Urinary bladder (tissue), 4 donors: ENCODE results near the gene VPS9D1. TPM values are rescaled to one million over a fixed set of nuclear protein-coding genes. Genes with fewer than 3 reads are reported as not detected.

Experiments
- DNase-seq: peaks from one replicate; pipeline ENCODE4 v3.0.0-alpha.2; 2015; ENCODE audit errors: extremely low spot score
- H3K27ac ChIP-seq: one replicate; pipeline ENCODE4 v1.5.1; 2013; ENCODE audit warnings: low read depth, mild to moderate bottlenecking, moderate library complexity
- H3K36me3 ChIP-seq: one replicate; pipeline ENCODE4 v1.6.1; 2013; ENCODE audit warnings: mild to moderate bottlenecking, moderate library complexity; ENCODE audit not compliant: insufficient read depth
- H3K4me1 ChIP-seq: one replicate; pipeline ENCODE4 v1.6.1; 2013; ENCODE audit warnings: mild to moderate bottlenecking, moderate library complexity; ENCODE audit not compliant: insufficient read depth
- H3K4me3 ChIP-seq: one replicate; pipeline ENCODE4 v1.5.1; 2013; ENCODE audit warnings: low read depth, low read length
- WGBS: extraction: QIAGEN DNeasy Blood & Tissue Kit; methylation state at CpG from one replicate; pipeline ENCODE4 v1.1.7; 2013; 5-methylcytosine and 5-hydroxymethylcytosine counted together
- polyA plus RNA-seq: library from polyadenylated mRNA; stranded (reverse); fragments of 200-250 nt; gene quantifications from one replicate; pipeline ENCODE4 v1.2.3, GENCODE V29; 2013
- total RNA-seq: library from RNA; depleted of rRNA; stranded (reverse); fragments of >200 nt; gene quantifications from one replicate; pipeline ENCODE4 v1.2.3, GENCODE V29; 2014
- donor health status: healthy with polysubstance abuse.
- donor health status: healthy.

The VPS9D1 gene
- total and polyA plus RNA-seq, 2 donors = 5.7 to 11.0 TPM

DNA sequence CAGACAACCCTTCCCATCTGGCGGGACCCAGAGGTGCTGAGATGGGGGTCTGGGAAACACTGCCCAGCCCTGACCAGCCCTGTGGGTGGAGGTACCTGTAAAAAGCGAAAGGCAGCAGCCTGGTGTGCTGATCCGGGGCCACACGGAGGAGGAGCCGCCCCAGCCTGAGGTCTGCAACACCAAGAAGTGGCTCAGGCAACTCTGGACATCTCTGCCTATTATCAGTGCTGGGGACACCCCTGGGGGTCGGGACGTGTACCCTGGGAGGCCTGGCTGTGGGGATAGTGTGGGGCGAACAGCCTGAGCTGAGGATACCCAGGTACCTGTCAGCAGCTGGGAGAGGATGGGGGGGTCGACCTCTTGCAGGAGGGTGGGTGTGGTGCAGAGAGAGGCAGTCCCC is 18.7 kb upstream of the VPS9D1 start:
- no peak overlapping the region for H3K4me3 ChIP-seq
- WGBS = 88% methylated on average over 9 of the region's 9 CpGs
- no peak overlapping the region for H3K27ac ChIP-seq
- no peak for DNase-seq
- H3K36me3 ChIP-seq = no peaks in the 10 kb centered on the region
- H3K4me1 ChIP-seq = no peaks in the 10 kb centered on the region

DNA sequence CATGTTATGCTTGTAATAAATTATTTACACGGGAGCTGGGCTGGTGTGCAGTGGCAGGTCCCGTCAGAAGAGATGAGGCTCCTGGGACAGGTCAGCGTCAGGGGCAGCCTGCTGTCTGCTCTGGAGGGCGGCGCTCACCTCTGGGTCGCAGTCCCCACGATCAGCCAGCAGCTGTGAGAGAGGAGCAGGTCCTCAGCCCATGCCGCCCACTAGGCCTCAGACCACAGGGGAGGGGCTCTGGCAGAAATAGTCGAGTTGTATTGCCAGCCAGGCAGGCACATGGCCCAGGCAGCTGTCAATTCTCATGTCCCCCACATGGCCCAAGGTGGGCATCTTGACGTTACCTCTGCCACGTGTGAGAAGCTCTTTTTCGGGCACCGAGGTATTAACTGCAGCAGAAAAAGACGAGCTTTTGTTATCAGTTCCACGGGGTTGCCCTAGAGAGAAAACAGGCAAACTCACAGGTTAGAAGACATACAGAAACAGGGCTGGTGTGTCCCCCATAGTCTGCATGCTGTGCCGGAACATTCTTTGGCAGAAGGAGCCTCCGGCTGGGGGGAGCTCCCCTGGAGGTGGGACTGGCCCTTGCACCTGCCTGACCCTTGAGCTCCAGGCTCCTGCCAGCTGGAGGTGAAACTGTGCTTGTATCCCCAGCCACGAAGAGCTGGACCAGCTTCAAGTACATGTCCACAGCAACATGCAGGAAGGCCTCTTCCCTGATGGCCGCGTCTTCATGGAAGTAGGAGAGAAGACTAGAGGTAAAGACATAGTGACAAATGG is 18.0 kb upstream of the VPS9D1 start:
- no peak overlapping the region for H3K27ac ChIP-seq

DNA sequence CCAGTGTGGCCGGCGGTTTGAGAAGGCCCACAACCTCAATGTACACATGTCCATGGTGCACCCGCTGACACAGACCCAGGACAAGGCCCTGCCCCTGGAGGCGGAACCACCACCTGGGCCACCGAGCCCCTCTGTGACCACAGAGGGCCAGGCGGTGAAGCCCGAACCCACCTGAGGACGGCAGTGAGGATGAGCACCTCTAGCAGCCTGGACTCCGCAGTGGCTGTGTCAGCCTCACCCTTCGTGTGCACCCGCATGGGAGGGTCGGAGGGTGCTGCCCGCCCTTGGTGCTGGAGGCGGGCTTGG is 17.3 kb upstream of the VPS9D1 start:
- Histone ChIP-seq H3K27ac (no peak overlapping the region), H3K4me3 (no peak overlapping the region), H3K4me1 (no peaks in the 10 kb centered on the region), H3K36me3 (peaks cover 2% of the 10 kb centered on the region)
- 92% methylated on average over 14 of the region's 14 CpGs for WGBS
- DNase-seq = no peak

More for the DNA sequence above, 18.0 kb upstream of the VPS9D1 start:
- H3K4me3 ChIP-seq = no peak overlapping the region
- DNase-seq = no peak
- peaks cover 2% of the 10 kb centered on the region for H3K36me3 ChIP-seq
- H3K4me1 ChIP-seq = no peaks in the 10 kb centered on the region
- 81% methylated on average over 20 of the region's 20 CpGs for WGBS

DNA sequence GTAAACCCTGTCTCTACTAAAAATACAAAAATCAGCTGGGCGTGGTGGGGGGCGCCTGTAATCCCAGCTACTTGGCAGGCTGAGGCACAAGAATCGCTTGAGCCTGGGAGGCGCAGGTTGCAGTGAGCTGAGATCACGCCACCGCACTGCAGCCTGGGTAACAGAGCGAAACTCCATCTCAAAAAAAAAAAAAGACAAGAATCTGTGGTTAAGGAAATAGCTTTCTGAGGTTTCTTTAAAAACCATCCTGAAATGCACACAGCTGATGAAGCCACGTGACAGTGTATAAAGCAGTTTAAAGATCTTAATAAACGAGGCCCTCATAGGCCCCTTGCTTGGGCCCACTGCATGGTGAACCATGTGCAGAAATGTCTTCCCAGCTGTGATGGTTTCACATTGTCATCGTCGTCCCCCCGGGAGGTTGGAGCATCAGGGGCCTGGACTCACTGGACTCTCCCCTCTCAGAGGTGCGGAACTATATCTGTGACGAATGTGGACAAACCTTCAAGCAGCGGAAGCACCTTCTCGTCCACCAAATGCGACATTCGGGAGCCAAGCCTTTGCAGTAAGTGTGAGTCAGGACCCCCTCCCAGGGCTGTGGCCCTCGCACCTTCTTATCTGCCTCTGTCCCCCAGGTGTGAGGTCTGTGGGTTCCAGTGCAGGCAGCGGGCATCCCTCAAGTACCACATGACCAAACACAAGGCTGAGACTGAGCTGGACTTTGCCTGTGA is 16.8 kb upstream of the VPS9D1 start:
- 90% methylated on average over 20 of the region's 20 CpGs for WGBS
- Histone ChIP-seq H3K27ac (no peak overlapping the region), H3K4me3 (no peak overlapping the region), H3K4me1 (no peaks in the 10 kb centered on the region), H3K36me3 (peaks cover 2% of the 10 kb centered on the region)
- DNase-seq = no peak

DNA sequence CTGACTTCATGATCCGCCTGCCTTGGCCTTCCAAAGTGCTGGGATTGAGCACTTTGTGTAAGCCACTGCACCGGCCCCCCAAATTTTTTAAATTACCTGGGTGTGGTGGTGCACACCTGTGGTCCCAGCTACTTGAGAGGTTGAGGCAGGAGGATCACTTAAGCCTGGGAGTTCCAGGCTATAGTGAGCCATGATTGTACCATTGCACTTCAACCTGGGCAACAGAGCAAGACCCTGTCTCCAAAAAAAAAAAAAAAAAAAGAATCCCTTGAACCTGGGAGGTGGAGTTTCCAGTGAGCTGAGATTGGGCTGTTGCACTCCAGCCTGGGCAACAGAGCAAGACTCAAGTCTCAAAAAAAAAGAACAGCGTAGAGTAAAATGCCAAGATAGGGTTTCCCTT is 15.9 kb upstream of the VPS9D1 start:
- Histone ChIP-seq H3K4me3 (no peak overlapping the region), H3K36me3 (peaks cover 2% of the 10 kb centered on the region), H3K27ac (no peak overlapping the region), H3K4me1 (no peaks in the 10 kb centered on the region)
- 96% methylated on average over 3 of the region's 3 CpGs for WGBS
- no peak for DNase-seq

DNA sequence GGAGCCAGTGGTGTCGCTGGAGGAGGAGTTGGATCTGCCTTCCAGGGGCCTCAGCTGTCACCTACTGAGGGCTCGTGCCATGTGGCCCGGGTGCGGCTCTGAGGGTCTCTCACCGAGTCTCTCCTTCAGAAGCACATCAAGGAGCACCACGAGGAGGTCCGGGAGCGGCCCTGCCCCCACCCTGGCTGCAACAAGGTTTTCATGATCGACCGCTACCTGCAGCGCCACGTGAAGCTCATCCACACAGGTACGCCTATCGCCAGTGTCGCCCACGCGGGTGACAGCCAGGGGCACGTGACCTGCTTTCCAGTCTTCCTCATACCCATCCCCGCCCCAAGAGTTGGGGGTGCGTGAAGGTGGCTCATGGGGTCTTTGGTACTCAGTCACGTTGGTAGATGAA is 13.1 kb upstream of the VPS9D1 start:
- H3K4me3 ChIP-seq = no peak overlapping the region

DNA sequence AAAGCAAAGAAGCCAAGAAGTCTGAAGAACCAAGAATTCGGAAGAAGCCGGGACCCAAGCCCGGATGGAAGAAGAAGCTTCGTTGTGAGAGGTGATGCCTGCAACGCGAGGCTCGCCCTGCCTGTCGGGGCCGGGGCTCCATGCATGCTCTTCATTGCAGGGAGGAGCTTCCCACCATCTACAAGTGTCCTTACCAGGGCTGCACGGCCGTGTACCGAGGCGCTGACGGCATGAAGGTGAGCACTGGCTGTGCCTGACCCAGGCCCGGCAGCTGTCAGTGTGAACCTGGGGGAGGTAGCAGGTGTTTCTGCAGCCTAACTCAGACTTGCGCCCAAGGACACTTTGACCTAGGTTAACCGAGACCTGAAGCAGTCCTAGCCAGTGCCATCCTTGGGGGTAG is 12.6 kb upstream of the VPS9D1 start:
- 89% methylated on average over 17 of the region's 17 CpGs for WGBS
- DNase-seq = no peak
- Histone ChIP-seq H3K4me1 (no peaks in the 10 kb centered on the region), H3K27ac (no peak overlapping the region), H3K36me3 (peaks cover 7% of the 10 kb centered on the region), H3K4me3 (no peak overlapping the region)

More for the DNA sequence above, 13.1 kb upstream of the VPS9D1 start:
- WGBS = 91% methylated on average over 21 of the region's 21 CpGs
- DNase-seq = no peak
- H3K36me3 ChIP-seq = peaks cover 7% of the 10 kb centered on the region
- H3K4me1 ChIP-seq = no peaks in the 10 kb centered on the region
- no peak overlapping the region for H3K27ac ChIP-seq

DNA sequence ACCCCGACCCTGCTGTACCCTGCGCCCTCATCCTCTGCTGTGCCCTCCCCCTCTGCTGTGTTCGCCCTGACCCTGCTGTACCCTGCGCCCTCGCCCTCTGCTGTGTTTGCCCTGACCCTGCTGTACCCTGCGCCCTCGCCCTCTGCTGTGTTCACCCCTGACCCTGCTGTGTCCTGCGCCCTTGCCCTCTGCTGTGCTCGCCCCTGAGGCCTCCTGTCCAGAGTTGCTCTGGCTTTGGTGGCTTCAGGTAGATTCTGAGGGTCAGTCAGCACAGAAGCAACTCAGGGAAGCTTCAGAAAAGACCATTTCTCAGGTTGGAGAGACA is 12.2 kb upstream of the VPS9D1 start:
- 96% methylated on average over 9 of the region's 9 CpGs for WGBS
- no peak overlapping the region for H3K4me3 ChIP-seq
- DNase-seq = no peak
- peaks cover 7% of the 10 kb centered on the region for H3K36me3 ChIP-seq
- no peak overlapping the region for H3K27ac ChIP-seq
- no peaks in the 10 kb centered on the region for H3K4me1 ChIP-seq

DNA sequence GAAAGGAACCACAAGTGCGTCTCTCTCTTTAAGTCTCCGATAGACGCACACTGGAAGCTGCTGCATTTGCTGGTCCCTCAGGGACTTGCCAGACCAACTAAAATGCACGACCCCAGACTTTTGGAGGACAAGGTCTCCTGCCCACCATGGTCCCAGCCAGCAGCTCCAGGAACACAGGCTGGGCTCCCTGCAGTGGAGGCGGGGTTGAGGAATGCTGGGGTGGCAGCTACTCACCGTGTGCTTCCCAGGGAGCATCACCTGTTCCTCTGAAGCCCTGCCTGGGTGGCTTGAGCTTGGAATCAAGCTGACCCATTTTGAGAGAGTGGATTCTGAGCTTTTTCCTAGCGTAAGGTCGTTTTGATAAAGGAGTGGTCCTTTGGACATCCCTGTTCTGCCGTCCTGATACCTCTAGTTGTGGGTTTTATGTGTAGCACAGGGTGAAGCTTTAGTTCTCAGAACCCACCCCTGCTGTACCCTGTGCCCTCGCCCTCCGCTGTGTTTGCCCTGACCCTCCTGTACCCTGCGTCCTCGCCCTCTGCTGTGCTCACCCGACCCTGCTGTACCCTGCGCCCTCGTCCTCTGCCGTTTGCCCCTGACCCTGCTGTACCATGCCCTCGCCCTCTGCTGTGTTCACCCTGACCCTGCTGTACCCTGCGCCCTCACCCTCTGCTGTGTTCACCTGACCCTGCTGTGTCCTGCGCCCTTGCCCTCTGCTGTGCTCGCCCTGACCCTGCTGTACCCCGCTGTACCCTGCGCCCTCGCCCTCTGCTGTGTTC is 11.6 kb upstream of the VPS9D1 start:
- H3K4me1 ChIP-seq = no peaks in the 10 kb centered on the region
- H3K4me3 ChIP-seq = no peak overlapping the region
- DNase-seq = no peak
- H3K27ac ChIP-seq = no peak overlapping the region
- WGBS = 90% methylated on average over 24 of the region's 24 CpGs
- peaks cover 7% of the 10 kb centered on the region for H3K36me3 ChIP-seq

DNA sequence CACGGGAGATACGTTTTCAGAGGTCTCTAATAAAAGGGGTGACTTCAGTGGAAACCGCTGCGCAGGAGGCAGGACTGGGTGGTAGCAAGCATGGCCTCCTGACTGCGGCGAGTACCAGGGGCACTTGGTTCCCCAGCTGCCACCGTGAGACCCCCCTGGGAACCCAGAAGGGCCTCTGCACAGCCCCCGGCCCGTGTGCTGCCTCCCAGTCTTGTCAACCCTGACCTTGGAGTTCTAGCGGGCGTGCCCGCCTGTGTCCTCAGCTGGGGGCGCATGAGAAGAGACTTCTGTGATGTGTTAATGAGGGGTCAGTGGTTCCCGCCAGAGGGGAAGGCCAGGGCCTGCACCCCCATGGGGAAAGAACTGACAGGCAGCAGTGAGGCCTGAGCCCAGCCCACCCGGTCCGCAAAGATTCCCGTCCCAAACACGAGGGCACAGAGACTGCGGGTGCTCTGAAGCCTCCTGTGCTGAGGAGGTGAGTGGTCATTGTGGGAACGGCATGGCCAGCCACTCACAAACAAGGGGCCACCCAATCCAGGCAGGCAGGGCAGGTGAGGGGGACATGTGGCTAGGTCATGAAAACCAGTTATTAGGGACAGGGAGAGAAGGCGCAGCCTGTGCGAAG is 10.0 kb upstream of the VPS9D1 start:
- H3K36me3 ChIP-seq = peaks cover 7% of the 10 kb centered on the region
- WGBS = 81% methylated on average over 22 of the region's 22 CpGs
- H3K4me3 ChIP-seq = no peak overlapping the region
- no peak overlapping the region for H3K27ac ChIP-seq
- no peak for DNase-seq
- no peaks in the 10 kb centered on the region for H3K4me1 ChIP-seq

DNA sequence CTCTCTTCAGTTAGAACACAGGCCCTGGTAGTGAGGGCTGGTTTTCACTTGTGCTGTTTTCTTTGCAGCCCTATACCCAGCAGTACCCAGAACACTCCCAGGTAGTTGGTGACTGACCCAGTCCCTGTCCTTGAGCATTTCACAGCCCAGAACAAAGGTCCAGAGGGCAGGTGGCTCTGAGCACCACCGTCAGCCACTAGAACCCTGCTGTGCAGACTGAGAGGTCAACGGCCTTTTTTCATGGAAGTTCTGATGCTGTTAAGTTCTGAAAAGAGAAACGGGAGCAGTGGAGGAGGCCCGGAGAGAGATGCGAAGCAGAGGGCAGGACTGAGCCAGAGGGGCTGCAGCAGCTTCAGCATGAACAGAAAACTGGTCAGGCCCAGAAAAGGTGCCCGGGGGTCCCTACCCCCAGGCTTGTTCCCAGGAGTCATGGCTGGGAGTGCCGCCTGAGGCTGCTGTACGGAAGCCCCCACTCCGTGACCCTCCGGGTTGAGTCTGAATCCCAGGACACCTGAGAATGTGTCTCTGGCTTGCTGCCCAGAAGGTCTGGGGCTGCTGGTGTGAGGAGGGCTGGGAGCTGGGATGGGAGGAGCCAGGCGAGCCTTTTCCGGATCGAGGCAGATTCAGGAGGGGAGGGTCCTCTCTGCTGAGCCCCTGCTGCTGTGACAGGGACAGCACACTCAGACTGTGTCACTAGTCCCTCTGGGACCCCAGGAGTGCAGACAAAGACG is 9.3 kb upstream of the VPS9D1 start:
- H3K27ac ChIP-seq = no peak overlapping the region
- 58% methylated on average over 14 of the region's 14 CpGs for WGBS
- no peak overlapping the region for H3K4me3 ChIP-seq
- no peaks in the 10 kb centered on the region for H3K4me1 ChIP-seq
- DNase-seq = no peak
- H3K36me3 ChIP-seq = peaks cover 7% of the 10 kb centered on the region

DNA sequence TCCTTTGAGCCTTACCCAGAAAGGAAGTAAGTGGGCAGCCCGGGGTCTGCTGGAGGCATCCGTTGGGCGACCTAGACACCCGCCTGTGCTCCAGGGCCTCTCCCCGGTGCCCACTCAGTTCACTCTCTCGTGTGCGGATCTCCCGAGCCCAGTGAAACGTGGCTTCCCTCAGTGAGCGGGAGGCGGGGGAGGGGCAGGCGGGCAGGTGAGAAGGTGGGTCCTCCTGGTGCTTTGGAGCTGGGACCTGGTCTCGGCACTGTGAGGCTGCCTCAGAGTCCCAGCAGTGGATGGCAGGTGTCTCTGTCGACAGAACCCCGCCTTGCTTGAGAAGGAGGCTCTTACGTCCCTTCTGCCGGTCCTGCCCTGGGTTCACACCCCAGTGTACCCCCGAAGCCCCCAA is 8.6 kb upstream of the VPS9D1 start:
- Histone ChIP-seq H3K4me3 (no peak overlapping the region), H3K4me1 (no peaks in the 10 kb centered on the region), H3K27ac (no peak overlapping the region), H3K36me3 (peaks cover 7% of the 10 kb centered on the region)
- DNase-seq = no peak
- WGBS = 93% methylated on average over 18 of the region's 18 CpGs

DNA sequence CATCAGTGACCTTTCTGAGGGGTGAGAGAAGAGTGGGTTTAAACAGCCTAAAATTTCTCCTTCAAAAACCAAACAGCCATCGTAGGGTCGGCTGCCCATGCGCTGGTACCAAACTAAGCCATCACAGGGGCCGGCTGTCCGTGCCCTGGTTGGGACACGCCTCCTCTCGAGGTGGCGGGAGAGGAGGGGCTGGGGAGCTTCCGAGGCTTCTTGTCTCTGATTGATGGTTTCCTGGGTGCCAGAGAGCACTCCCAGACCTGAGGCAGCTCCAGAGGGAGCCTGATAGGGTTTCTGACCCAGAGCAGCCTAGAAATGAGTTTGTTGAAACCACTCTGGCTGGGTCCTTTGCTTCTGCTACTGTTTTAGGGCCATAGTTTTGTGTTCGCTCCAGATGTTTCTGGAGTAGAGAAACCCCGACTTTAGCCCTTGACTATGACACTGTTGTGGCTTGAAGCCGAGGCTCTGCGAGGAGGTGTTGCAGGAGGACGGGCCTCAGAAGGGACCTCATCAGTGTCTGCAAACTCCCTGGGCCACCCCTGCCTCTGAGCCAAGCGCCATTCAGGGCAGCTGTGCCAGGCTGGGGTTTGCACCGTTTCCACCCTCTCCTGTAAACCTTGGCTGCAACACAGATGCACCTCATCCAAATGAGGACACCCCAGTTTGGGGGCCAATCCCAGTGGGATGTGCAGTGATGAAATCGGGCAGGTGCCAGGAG is 6.9 kb upstream of the VPS9D1 start:
- WGBS = 85% methylated on average over 17 of the region's 17 CpGs

More for the DNA sequence above, 6.9 kb upstream of the VPS9D1 start:
- Histone ChIP-seq H3K36me3 (peaks cover 5% of the 10 kb centered on the region), H3K27ac (no peak overlapping the region), H3K4me3 (no peak overlapping the region), H3K4me1 (no peaks in the 10 kb centered on the region)
- DNase-seq = no peak
